HG03064 (cell line): ENCODE results near the gene C11orf52.
"Not testable (repeated sequence)": the region's sequence is repeated elsewhere in the genome, so short reads cannot be mapped to it uniquely, and the experiment has no call there.

Experiments
- ATAC-seq: cut with Tn5 transposase; IDR thresholded peaks from one replicate; pipeline ENCODE4 v1.9.1; 2021; ENCODE audit warnings: low read depth; ENCODE audit not compliant: unreplicated experiment

C11orf52 gene

GRCh38 chr11:111912535-111912934 lies 6.2 kb upstream of the C11orf52 start, which contains the start of gene HSPB2:
Gene HSPB2 (plus strand): TSS chr11:111912734. CDS start chr11:111912830, 96 bp downstream.
- no peak for ATAC-seq

- ATAC-seq = no peak
These were observed 5.5 kb upstream of the C11orf52 start for GRCh38 chr11:111913031-111913861.

GRCh38 chr11:111913997-111914396 lies 4.7 kb upstream of the C11orf52 start:
- ATAC-seq = no peak

- no peak for ATAC-seq
These were observed 1.9 kb upstream of the C11orf52 start for GRCh38 chr11:111916768-111917167.

- ATAC-seq = no peak
These were observed 1.4 kb upstream of the C11orf52 start for GRCh38 chr11:111917312-111917711.

GRCh38 chr11:111917788-111918187 lies 925 bp upstream of the C11orf52 start:
- ATAC-seq = no peak

GRCh38 chr11:111920908-111921307 lies 2.2 kb downstream of the C11orf52 start:
- no peak for ATAC-seq

GRCh38 chr11:111921541-111922230 lies 3.0 kb downstream of the C11orf52 start:
- ATAC-seq = no peak

GRCh38 chr11:111922803-111923202 lies 4.1 kb downstream of the C11orf52 start:
- no peak for ATAC-seq

- no peak for ATAC-seq
These were observed 4.7 kb downstream of the C11orf52 start for GRCh38 chr11:111923351-111923788.

- no peak for ATAC-seq
These were observed 5.2 kb downstream of the C11orf52 start for GRCh38 chr11:111923951-111924350.

GRCh38 chr11:111925953-111926352 lies 7.2 kb downstream of the C11orf52 start:
- ATAC-seq = no peak

GRCh38 chr11:111926505-111927391 lies 8.0 kb downstream of the C11orf52 start:
- peak; percentile 91 for ATAC-seq

GRCh38 chr11:111930472-111930871 lies 11.8 kb downstream of the C11orf52 start:
- no peak for ATAC-seq

- no peak for ATAC-seq
These were observed 13.9 kb downstream of the C11orf52 start for GRCh38 chr11:111932611-111932950.

- ATAC-seq = not testable (repeated sequence)
These were observed 14.5 kb downstream of the C11orf52 start for GRCh38 chr11:111933176-111933575.

- ATAC-seq = no peak
These were observed 15.2 kb downstream of the C11orf52 start for GRCh38 chr11:111933872-111934271.

- ATAC-seq = no peak
These were observed 15.6 kb downstream of the C11orf52 start for GRCh38 chr11:111934306-111934705.

GRCh38 chr11:111935317-111936039 lies 16.8 kb downstream of the C11orf52 start:
- ATAC-seq = no peak

- no peak for ATAC-seq
These were observed 17.4 kb downstream of the C11orf52 start for GRCh38 chr11:111936040-111936540.
